Stimulated activated CD8-positive, alpha-beta memory T cell treated with anti-CD3 and anti-CD28 coated beads, Interleukin-15, amount 100 ng/mL, for 1 hour (primary cell): ENCODE measurements around the gene RBPJL.

Experiments used
- DNase-seq: peaks from one replicate; pipeline ENCODE4 v3.0.0-alpha.2; 2020; ENCODE audit warnings: low read depth

The RBPJL gene

DNA sequence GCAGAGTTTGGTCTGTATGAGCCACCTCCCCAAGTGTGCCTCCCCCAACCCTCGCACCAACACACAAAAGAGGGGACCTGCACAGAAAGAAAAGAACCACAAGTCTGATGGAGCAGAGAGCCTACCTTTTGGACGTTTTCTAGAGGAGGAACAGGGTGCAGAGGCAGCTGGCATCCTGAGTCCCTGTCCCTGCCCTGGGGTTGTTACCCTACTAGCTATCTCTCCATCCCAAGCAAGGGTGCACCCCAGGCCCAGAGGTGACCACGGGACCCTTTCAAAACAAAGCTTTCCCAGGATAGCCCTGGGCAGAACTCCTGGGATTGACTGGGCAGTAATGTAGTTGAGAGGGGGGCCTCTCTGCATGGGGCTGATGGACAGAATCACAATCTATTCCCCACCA is 11.2 kb downstream of the RBPJL start:
- DNase-seq, result no peak

DNA sequence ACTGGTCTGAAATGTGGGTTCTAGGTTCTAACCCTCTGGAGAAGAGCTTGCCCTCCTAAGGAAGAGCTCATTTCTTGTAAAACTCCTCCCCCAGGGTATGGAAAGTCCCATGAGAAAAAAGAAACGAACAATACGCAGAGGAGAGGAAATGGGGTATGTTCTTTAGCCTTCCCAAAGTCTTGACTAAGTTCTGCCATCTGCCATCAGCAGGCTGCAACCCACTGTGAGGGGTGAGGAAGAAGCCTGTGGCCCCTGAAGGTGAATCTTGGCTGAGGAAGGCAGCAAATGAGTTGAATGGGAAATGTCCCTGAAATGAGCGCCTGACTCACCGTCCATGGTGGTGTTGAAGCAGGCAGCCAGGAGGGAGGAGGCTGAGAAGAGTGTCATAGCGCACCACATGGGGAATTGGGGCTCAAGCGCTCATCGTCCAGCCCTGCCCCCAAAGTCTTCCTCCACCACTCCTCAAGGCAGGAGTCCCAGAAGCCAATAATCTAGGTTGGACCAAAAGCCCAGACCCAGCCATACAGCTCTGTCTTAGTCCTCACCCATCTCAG is 11.8 kb downstream of the RBPJL start:
- DNase-seq, result no peak

DNA sequence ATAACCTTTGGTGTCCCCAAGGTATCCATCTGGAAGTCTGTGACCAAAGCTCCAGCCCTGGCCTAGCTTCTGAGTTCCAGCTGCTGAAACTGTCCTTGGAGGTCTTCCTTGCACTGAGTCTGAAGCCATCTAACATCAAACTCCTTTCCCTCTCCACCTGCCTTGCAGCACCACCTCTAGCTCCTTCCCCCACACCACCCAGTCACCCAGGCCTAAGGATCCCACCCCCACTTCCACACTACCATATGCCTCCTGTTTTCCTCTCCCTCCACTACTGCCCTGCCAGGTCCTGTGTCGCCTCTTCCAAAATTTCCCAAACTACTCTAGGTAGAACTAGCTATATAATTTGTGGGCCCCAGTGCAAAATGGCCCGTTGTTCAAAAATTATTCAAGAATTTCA is 12.3 kb downstream of the RBPJL start:
- no peak for DNase-seq

DNA sequence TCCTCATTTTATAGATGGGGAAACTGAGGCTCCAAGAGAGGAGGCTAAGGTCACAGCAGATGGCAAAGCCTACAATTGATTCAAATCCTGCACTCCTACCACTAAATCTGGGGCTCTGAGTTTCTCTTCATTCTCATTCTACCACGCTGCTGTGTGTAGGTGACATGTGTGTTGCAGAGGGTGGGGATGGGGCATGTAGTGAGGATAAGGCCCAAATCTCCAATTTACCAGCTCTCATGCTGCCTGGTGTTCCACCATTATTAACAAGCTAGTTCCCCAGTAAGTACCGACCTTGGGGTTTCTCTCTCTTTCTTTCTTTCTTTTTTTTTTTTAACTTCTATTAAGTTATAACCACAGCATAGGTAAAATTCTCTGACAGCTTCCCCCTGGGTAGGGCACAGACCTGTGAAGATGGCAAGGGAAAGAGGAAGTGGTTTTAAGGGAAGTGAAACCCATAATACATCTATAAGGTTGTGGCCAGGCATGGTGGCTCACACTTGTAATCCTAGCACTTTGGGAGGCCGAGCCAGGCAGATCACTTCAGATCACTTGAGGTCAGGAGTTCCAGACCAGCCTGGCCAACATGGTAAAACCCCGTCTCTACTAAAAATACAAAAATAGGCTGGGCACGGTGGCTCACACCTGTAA is 14.4 kb downstream of the RBPJL start:
- no peak for DNase-seq

DNA sequence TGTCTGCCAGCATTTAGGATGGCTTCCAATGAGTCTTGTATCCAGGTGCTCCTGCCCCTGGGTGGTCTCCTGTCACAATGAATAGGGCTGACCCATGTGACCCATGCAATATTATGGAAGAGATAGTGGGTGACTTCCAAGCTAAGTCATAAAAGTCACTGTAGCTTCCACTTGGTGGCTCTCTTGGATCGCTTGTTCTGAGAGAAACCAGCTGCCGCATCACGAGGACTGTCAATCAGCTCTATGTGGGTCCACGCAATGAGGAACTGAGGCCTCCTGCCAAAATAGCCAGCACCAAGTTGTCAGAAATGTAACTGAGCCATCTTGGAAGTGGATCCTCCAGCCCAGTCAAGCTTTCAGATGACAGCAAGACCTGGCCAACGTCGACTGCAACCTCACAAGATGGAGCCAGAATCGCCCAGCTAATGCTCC is 16.3 kb downstream of the RBPJL start:
- DNase-seq, result no peak

DNA sequence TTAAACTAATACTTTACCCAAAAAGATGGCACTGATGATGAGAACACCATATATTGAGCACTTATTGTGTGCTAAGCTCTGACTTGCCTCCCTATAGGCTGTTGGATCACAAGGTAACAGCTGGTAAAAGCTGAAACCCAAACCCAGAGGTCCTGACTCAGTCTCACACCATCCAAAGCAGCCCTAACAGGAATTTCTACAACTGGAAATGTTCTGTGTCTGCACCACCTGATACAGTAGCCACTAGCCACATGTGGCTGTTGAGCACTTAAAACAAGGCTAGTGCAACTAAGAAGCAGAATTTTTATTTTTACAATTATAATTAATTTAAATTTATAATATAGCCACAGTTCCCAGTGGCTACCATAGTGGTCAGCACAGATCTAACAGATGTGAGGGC is 17.1 kb downstream of the RBPJL start:
- no peak for DNase-seq

DNA sequence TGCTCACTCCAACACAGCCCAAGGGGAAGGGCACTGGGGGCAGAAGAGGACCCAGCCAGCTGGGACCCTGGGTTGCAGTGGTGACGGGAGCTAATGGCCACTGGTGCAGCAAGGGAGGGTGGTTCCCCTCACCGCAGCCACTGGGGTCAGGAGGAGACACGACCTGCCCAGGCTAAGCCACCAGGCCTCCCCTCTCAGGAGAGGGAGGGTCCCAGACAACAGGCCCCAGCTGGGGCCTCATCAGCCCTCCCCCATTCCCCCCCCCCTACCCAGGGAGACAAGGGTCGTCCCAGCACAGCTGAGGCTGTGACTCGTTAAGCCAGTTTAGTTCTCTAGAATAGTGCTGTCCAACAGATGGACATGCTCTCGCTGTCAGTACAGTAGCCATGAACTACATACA is 18.7 kb downstream of the RBPJL start:
- DNase-seq, result no peak

DNA sequence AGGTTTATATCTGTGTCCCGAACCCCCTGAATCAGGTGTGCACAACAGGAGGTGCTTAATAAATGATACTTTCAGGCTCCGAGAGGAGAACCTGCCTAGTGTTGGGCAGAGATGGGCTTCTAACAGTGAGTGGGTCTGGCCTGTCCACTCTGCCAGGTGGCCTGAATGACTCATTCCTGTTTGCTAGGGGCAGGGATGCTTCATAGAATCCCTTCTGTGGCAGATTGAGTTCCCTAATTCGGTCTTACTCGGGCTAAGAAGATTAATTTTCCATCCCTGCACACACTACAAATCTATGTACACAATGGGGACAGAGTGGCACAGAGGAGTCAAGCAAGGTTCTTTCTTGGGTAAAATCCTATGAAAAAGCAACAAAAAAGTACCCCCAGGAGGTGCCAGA is 21.8 kb downstream of the RBPJL start:
- DNase-seq, result no peak

DNA sequence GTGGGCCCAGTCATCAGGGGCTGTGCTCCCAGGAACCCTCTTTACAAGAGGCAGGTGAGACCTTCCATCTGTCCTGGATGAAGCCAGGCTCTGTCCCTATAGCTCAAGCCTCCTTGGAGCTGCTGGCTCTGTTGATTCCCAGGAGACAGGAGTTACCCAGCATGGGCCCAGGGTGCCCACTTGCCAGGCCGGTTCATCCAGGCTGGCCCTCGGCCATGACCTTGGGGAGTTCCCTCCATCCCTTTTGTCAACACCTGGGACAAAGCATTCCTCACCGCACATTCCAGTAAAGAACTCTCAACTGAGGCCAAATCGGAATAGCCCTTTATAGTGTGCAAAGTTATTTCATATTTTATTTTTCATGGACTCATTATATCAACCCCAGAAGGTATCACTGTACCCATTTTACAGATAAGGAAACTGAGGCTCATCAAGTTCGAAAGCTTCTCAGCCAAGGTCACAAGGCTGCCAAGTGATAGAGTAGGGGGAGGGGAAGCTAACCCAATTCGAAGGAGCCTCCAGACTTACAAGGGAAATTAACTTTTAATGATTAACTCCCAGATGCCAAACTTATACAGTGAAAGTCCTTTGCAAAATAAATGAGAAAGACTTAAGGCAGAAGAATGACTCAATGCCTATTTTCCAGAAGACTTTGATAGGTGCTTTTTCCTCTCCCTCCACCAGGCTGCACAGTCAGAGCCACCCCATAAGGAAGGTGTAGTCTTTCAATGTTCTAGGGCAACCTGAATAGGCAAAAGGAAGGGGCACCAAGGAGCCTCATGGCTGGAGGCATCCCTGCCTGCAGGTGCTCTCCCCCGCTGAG is 23.1 kb downstream of the RBPJL start:
- DNase-seq, result no peak

DNA sequence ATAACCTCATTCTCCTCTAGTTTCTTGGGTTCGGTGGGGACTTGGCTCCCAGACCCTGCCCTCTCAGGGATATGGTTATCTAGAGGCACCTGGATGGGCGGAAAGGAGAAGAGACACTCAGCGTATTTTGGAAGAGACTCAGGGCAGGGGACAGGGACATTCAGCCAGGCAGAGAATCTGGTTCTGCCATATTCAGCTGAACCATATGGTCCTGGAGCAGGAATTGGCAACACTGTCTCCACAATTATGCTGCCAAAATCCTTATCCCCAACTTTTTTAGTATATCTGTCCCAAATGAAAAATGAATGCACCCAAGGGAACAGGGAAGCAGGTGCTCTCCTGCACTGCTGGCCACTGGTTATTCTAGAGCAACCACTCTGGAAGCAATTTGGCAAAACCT is 23.8 kb downstream of the RBPJL start:
- no peak for DNase-seq

DNA sequence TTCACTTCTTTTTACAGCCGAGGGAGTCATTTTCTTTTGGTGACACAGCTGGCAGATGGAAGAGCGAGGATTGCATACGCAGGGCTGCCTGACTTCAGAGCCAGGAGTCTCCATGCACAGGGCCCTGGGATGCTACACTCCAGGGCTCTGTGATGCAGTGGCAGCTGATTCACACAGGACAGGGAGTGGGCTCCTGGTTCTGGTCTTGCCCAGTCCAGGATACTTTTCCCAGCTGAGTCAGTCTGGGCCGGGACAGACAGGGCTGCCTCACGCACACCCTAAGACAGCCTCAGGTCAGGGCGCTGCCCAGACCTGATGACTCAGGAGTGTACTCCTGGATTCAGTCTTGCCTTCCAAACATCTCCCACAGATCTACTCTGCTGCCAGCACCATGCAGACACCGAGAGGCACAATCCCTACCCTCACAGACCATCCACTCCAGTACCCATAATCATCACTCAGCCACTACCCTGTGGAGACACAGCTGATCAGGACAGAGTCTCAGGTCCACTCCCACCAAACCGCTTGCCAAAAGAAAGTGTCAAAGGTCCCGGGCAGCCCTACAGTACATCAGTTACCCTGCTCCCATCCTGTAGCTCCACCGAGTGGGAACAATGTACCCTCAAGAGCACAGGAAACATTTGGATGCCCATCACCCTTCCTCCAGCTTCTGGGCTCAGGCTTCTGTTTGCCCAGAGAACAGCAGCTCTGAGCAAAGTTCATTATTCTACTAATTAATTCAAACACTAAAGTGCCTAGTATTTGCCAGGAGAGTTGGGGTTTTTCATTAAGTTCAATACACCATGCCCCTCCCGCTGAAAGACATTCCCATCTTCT is 30.1 kb downstream of the RBPJL start:
- DNase-seq, result no peak

DNA sequence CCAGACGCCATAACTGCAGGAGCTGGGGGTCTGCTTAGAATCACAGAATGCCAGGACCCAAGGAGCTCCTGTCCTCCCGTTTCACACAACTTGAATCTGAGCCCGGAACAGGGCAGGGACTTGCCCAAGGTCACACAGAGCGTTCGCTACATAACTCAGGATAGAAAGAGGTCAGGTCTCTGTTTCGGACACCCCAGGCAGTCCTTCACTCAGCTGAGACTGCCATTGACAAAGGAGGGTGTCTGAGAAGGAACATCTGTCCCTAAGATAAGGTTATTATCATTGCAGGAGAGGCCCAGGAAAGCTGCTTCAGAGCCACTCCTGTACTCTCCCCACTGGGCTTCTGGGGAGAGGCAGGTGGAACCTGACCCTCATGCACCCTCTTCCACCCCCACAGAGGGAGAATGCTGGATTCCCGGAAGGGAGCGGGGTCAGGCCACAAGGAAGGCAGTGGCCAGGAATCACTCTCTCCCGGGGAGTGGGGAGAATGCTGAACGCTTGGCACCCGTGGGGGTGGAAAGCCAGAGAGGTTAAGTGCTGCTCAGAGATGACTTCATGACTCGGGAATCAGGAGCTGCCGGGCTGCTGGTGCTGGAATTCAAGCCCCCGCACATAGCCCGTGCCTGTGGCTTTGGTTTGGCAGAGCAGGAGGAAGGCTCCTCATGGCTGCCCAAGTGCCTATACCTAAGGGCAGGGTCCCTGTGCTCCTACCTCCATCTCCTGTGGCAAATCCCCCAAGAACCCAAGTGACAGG is 30.9 kb downstream of the RBPJL start:
- DNase-seq, result no peak

DNA sequence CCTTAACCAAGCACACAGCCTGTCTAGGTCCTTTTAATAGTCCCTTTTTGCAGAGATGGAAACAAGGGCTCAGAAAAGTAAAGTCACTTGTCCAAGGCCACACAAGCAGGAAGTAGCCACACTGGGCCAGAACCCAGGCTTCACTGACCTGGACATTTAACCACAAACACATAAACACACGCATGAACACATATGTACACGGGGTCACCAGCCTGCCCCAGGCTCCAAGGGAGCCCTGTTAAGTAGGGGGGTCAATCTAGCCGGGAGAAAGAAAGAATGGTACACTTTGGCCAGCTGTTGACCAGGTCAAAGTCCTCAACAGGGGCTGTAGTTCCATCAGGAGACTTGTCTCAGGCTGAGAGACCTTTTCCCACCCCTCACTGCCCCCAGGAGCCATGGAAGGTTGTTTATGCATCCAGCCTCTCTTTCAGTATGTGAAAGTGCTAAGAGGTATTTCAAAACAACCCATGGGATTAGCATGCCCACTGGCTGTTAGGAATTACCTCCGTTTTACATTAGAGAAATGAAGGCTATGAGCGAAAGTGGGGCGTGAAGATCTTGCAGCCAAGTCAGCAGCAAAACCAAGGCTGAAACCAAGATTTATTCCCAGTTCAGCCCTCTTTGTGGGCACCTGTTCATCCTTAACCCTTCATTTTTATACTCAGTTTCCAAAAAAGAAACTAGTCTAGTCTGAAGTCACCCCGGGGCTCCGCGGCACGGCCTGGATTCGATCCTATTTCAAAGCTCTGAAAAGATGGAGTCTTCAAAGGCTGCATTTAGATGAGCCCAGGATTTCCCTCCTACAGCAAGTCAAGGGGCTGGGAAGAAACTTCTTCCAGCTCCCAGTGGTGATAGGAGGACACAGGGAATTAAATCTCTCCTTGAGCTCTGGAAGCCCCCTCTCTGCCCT is 31.7 kb downstream of the RBPJL start:
- no peak for DNase-seq

DNA sequence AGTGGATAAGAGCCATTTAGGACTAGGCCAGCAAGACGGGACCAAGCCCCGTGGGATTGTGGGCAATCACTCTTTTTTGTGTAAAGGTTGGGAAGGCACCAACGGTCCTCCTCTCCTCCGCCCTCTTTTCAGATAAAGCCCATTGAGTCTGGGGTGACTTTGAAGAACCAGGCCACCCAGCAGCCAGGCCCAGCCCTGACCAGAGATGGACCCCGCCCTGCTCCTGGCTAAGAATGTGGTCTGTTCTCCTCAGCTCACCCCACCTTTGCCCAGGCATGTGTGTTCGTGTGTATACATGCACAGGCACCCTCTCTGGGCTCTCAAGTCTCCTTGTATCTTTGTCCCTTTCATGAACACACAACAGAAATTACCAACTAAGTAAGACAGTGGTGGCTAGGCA is 32.4 kb downstream of the RBPJL start:
- DNase-seq, result no peak

DNA sequence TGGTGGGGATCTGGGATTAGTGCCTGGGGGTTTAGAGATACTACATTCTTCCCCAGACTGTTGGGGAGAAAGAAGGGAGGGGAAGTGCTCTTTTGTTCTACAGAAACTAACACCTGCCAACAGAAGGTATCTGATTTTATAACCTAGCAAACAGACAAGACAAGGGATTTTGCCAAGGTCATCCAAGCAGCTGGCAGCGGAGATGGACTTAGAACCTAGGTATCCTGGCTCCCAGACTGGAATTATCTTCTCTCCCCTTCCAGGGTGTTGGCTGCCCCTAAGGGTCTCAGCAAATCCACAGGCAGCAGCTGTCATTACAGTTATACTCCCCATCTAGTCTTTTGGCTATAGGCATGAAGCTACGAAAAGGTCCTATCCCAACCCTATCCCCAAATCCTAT is 33.2 kb downstream of the RBPJL start:
- no peak for DNase-seq

DNA sequence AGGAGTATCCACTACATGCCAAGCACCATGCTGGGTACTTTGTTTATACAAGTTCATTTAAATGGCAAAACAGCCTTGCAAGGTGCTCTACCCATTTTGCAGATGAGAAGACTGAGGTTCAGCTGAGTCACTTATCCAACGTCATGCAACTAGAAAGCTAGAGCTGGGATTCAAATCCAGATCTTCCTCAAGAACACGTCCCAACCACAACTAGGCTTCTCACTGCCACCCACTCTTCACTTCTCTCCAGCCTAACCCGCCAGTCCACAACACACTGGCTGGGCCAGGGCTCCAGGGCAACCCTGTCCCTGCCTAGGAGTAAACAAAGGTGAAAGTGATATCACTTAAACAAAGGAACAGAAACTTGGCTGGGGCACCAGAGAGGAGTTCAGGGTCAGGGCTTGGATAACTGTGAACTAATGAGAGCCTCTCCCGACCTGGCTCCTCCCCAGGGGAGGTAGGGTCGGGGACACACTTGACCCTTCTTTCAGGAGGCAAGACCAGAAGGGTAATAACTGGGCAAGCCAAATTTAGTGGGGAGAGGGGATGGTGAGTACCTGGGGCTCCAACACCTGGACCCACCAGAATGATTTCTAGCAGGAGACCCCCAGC is 33.7 kb downstream of the RBPJL start:
- no peak for DNase-seq

DNA sequence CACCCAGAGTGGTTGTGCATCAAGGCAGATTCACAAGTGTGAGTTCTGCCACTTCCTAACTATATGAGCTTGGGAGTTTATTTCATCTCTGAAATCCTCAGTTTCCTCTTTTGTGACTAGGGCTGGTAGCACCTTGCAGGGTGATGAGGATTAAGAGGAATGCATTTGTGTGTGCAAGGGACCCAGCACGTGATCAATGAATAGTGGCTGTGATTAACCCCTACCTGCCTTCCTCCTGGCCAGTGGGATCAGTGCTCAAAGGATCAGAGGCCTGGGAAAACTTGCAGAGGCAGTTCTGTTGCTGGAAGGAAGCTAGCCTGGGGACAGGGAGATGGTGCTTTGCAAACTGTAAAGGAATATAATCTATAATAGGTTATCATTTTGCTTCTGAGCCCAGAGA is 34.3 kb downstream of the RBPJL start:
- DNase-seq, result no peak

DNA sequence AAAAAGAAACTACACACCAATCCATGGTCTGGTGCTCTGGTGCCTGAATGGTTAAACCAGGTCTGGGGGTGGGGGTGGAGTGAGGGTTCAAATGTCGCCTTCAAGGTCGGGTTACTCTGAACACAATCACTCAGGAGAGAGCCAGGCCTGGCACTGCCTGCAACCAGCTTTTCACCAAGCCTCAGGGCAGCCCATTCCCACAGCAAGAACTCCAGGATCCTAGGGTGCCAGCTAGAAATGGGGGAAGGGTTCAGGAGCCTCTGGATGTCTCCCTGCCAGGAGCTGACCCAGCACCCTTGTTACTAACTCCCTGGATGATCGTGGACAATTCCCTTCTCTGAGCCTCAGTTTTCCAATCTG is 34.9 kb downstream of the RBPJL start:
- no peak for DNase-seq

DNA sequence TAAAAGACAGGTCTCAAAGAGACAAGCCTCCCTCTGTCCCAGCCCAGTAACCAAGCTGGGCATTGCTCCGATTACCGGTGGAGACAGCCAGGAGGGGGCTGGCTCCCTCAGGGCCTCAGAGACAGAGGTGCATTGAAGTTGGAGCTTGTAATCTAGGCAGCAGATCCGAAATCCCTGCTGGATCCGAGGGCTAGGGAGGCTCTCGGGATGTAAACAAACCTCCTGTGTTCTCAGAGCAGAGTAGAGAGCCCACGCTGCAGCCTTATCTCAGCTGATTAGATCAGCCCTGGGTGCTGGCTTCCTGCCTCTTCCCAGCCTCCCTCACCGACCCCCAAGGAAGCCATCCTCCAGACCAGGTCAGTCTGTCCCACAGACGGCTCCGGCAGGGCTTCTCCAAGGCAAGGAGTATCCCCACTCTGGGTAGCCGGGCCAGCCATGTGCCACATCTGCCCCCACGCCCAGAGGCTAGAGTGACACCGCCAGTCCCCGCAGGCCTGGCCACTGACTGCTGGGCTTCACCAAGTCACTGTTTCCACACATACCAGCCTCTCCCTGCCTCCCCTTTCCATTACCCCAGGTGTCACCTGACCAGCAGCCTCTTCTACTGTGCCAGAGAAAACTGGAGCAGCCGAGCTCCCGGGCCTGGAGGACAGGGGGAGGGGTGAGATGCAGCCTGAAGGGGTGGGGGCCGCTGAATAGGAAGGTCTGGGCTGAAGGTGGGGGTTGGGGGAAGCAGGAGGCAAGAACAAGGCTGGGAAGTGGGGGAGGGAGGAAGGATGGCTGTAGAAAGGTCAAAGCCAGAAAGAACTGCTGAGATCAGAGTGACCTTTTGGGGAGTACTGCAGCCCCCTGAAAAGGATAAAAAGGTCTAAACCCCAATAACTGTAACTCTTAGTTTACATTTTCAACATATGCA is 35.6 kb downstream of the RBPJL start:
- no peak for DNase-seq
